Keratinocyte (primary cell): Measurements from ENCODE around the gene GLB1L2. TPM values are rescaled to one million over a fixed set of nuclear protein-coding genes. Genes with fewer than 3 reads are reported as not detected.

Source experiments
- DNase-seq: peaks from one replicate; pipeline ENCODE4 v3.0.0-alpha.2; 2011; ENCODE audit warnings: low read depth, missing footprints, low spot score
- FAIRE-seq: peaks from 2 replicates; lab custom pipeline; 2011; peaks lifted over from hg19 to GRCh38; lab: Jason Lieb, UNC
- H2AFZ ChIP-seq: 2 replicates; pipeline ENCODE4 v1.6.0; 2012; ENCODE audit warnings: low read length, control low read depth, inconsistent platforms; ENCODE audit not compliant: control insufficient read depth
- H3K27ac ChIP-seq: 2 replicates; pipeline ENCODE4 v1.5.1; 2011; ENCODE audit warnings: low read length; ENCODE audit not compliant: control insufficient read depth, insufficient read depth
- H3K27me3 ChIP-seq: 3 replicates; pipeline ENCODE4 v1.6.0; 2011; ENCODE audit warnings: low read length; ENCODE audit not compliant: control insufficient read depth, insufficient read depth; ENCODE audit errors: extremely low read depth
- H3K36me3 ChIP-seq, 2 experiments: 2 replicates in 1 of 2; 3 replicates in 1 of 2; pipeline ENCODE4 v1.5.1; 2011; ENCODE audit warnings: low read length in 2 of 2, mild to moderate bottlenecking in 1 of 2; ENCODE audit not compliant: control insufficient read depth in 2 of 2, insufficient read depth in 2 of 2; ENCODE audit errors: extremely low read depth in 1 of 2
- H3K4me1 ChIP-seq: 3 replicates; pipeline ENCODE4 v1.5.1; 2011; ENCODE audit warnings: low read length; ENCODE audit not compliant: control insufficient read depth, insufficient read depth; ENCODE audit errors: extremely low read depth
- H3K4me2 ChIP-seq: 3 replicates; pipeline ENCODE4 v1.6.0; 2011; ENCODE audit warnings: low read depth, low read length; ENCODE audit not compliant: control insufficient read depth, insufficient read depth; ENCODE audit errors: extremely low read depth
- H3K4me3 ChIP-seq, 3 experiments: fragments of 200-600 bp in 1 of 3; sonication (generic) in 1 of 3; 2 replicates in 2 of 3; 3 replicates in 1 of 3; pipeline ENCODE4 v1.5.1; 2011 to 2016; ENCODE audit warnings: low read length in 3 of 3, mild to moderate bottlenecking in 3 of 3, control low read depth in 2 of 3, inconsistent platforms in 1 of 3, low read depth in 1 of 3, mixed read lengths in 1 of 3, mixed run types in 1 of 3, moderate library complexity in 1 of 3; ENCODE audit not compliant: control insufficient read depth in 2 of 3, insufficient read depth in 2 of 3; ENCODE audit errors: extremely low read depth in 1 of 3
- H3K79me2 ChIP-seq: 2 replicates; pipeline ENCODE4 v1.6.0; 2012; ENCODE audit warnings: low read length; ENCODE audit not compliant: control insufficient read depth, insufficient read depth
- H3K9ac ChIP-seq: 3 replicates; pipeline ENCODE4 v1.6.0; 2011; ENCODE audit warnings: low read length; ENCODE audit not compliant: control insufficient read depth, insufficient read depth; ENCODE audit errors: extremely low read depth
- H3K9me1 ChIP-seq: 3 replicates; pipeline ENCODE4 v1.6.0; 2011; ENCODE audit warnings: low read length; ENCODE audit not compliant: control insufficient read depth, insufficient read depth; ENCODE audit errors: extremely low read depth
- H3K9me3 ChIP-seq: 2 replicates; pipeline ENCODE4 v1.5.1; 2012; ENCODE audit warnings: low read depth, low read length; ENCODE audit not compliant: control insufficient read depth
- H4K20me1 ChIP-seq: 3 replicates; pipeline ENCODE4 v1.6.0; 2011; ENCODE audit warnings: low read length; ENCODE audit not compliant: control insufficient read depth, insufficient read depth; ENCODE audit errors: extremely low read depth
- EZH2 ChIP-seq: IDR thresholded peaks from one replicate; pipeline ENCODE4 v1.6.1; 2012; ENCODE audit warnings: inconsistent platforms, mild to moderate bottlenecking, low read length, moderate library complexity
- dilution Hi-C: fragments of 300-500 bp; cut with MboI; formaldehyde crosslinking; loops from one replicate; pipeline ENCODE4 v1.7.0; 2020; ENCODE audit warnings: low sequenced_read_pairs; ENCODE audit not compliant: extremely low pct_ligation_motif_present
- polyA plus RNA-seq, 5 experiments: library from polyadenylated mRNA; depleted of rRNA in 3 of 5; stranded (reverse) in 3 of 5; stranded (forward) in 1 of 5; unstranded in 1 of 5; fragments of >200 nt; gene quantifications; 1 replicate in 1 of 5; 2 replicates in 3 of 5; 3 replicates in 1 of 5; pipeline versions ENCODE4 v1.2.1 to v1.2.3, GENCODE V29; 2011 to 2012; ENCODE audit warnings: missing spikeins in 2 of 5, low read depth in 1 of 5, low replicate concordance in 1 of 5
- TF ChIP-seq, protein P1 (sequence below), 3 experiments: IDR thresholded peaks in 1 of 3; conservative IDR thresholded peaks in 1 of 3; optimal IDR thresholded peaks in 1 of 3; 2 replicates in 2 of 3; 3 replicates in 1 of 3; pipeline versions ENCODE3 to v1.5.1; 2011; ENCODE audit warnings: low read length in 3 of 3, mild to moderate bottlenecking in 3 of 3, moderate library complexity in 2 of 3, control low read depth in 1 of 3, inconsistent platforms in 1 of 3; ENCODE audit not compliant: insufficient read depth in 2 of 3; ENCODE audit errors: extremely low read depth in 1 of 3

The GLB1L2 gene
- polyA plus RNA-seq, 1 donor (not counting 4 experiments of a cell fraction or from before 2014, with no cell fraction given), result 4.3 TPM

- H3K27me3 ChIP-seq, result no peaks in the 10 kb centered on the region
- no peaks in the 10 kb centered on the region for H3K79me2 ChIP-seq
- H2AFZ ChIP-seq, result no peak overlapping the region
- H3K9me1 ChIP-seq, result no peaks in the 10 kb centered on the region
- no peak overlapping the region for H3K27ac ChIP-seq
- no peaks in the 10 kb centered on the region for H3K36me3 ChIP-seq
- TF ChIP-seq EZH2, result no peak
- TF ChIP-seq, protein P1, sequence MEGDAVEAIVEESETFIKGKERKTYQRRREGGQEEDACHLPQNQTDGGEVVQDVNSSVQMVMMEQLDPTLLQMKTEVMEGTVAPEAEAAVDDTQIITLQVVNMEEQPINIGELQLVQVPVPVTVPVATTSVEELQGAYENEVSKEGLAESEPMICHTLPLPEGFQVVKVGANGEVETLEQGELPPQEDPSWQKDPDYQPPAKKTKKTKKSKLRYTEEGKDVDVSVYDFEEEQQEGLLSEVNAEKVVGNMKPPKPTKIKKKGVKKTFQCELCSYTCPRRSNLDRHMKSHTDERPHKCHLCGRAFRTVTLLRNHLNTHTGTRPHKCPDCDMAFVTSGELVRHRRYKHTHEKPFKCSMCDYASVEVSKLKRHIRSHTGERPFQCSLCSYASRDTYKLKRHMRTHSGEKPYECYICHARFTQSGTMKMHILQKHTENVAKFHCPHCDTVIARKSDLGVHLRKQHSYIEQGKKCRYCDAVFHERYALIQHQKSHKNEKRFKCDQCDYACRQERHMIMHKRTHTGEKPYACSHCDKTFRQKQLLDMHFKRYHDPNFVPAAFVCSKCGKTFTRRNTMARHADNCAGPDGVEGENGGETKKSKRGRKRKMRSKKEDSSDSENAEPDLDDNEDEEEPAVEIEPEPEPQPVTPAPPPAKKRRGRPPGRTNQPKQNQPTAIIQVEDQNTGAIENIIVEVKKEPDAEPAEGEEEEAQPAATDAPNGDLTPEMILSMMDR (optimal IDR thresholded peaks at IDR 0.05 in 1 of 3, IDR thresholded peaks at IDR 0.05 in 1 of 3, conservative IDR thresholded peaks at IDR 0.05 in 1 of 3; ENCODE audit: extremely low read depth in 1 of 3, insufficient read depth in 2 of 3, low read length in 3 of 3), result no peak
- dilution Hi-C loops, result no loop called here
- FAIRE-seq, result no peak
- no peak overlapping the region for H3K9ac ChIP-seq
- no peaks in the 10 kb centered on the region for H3K4me1 ChIP-seq
- no peaks in the 10 kb centered on the region for H3K9me3 ChIP-seq
- H3K4me3 ChIP-seq, result no peak overlapping the region
- H3K4me2 ChIP-seq, result no peak overlapping the region
- no peak for DNase-seq
- H4K20me1 ChIP-seq, result no peaks in the 10 kb centered on the region
Measured at GRCh38 chr11:134374891-134375550, 43.2 kb downstream of the GLB1L2 start.

GRCh38 chr11:134376150-134376921 is 44.5 kb downstream of the GLB1L2 start:
- TF ChIP-seq EZH2, result no peak
- TF ChIP-seq, protein P1 (optimal IDR thresholded peaks at IDR 0.05 in 1 of 3, IDR thresholded peaks at IDR 0.05 in 1 of 3, conservative IDR thresholded peaks at IDR 0.05 in 1 of 3; ENCODE audit: extremely low read depth in 1 of 3, insufficient read depth in 2 of 3, low read length in 3 of 3), result no peak
- no peaks in the 10 kb centered on the region for H3K9me1 ChIP-seq
- H3K27ac ChIP-seq, result no peak overlapping the region
- H3K9ac ChIP-seq, result no peak overlapping the region
- H3K4me3 ChIP-seq, result no peak overlapping the region
- H3K4me1 ChIP-seq, result no peaks in the 10 kb centered on the region
- no peaks in the 10 kb centered on the region for H3K9me3 ChIP-seq
- no peaks in the 10 kb centered on the region for H4K20me1 ChIP-seq
- H3K27me3 ChIP-seq, result no peaks in the 10 kb centered on the region
- dilution Hi-C loops, result no loop called here
- DNase-seq, result no peak
- no peak for FAIRE-seq
- no peaks in the 10 kb centered on the region for H3K36me3 ChIP-seq
- H2AFZ ChIP-seq, result no peak overlapping the region
- no peak overlapping the region for H3K4me2 ChIP-seq
- no peaks in the 10 kb centered on the region for H3K79me2 ChIP-seq
